Kidney epithelial cell (primary cell): ENCODE results near the gene GNA15. TPM values are rescaled to one million over a fixed set of nuclear protein-coding genes. Genes with fewer than 3 reads are reported as not detected.
"Not testable (repeated sequence)": the region's sequence is repeated elsewhere in the genome, so short reads cannot be mapped to it uniquely, and the experiment has no call there.

Source experiments
- DNase-seq: peaks from one replicate; pipeline ENCODE4 v3.0.0-alpha.2; 2010; ENCODE audit warnings: low read depth
- H3K27me3 ChIP-seq: 2 replicates; pipeline ENCODE4 v1.6.0; 2011; ENCODE audit warnings: low read length; ENCODE audit not compliant: control insufficient read depth, insufficient read depth
- H3K36me3 ChIP-seq: 2 replicates; pipeline ENCODE4 v1.5.1; 2011; ENCODE audit warnings: low read length; ENCODE audit not compliant: control insufficient read depth, insufficient read depth
- H3K4me3 ChIP-seq: 2 replicates; pipeline ENCODE4 v1.5.1; 2011; ENCODE audit warnings: low read depth, mild to moderate bottlenecking, control low read depth, low read length
- total RNA-seq: library from RNA; depleted of rRNA; stranded (reverse); fragments of >200 nt; gene quantifications from 2 replicates; pipeline ENCODE4 v1.2.3, GENCODE V29; 2015
- TF ChIP-seq, protein P1 (sequence below): IDR thresholded peaks from 2 replicates; pipeline ENCODE4 v1.5.1; 2011; ENCODE audit warnings: mild to moderate bottlenecking, moderate library complexity, low read length, control low read depth, inconsistent platforms; ENCODE audit not compliant: insufficient read depth, poor library complexity, severe bottlenecking

Gene GNA15
- total RNA-seq, 1 donor from 2014 or later = 2.3 TPM

DNA sequence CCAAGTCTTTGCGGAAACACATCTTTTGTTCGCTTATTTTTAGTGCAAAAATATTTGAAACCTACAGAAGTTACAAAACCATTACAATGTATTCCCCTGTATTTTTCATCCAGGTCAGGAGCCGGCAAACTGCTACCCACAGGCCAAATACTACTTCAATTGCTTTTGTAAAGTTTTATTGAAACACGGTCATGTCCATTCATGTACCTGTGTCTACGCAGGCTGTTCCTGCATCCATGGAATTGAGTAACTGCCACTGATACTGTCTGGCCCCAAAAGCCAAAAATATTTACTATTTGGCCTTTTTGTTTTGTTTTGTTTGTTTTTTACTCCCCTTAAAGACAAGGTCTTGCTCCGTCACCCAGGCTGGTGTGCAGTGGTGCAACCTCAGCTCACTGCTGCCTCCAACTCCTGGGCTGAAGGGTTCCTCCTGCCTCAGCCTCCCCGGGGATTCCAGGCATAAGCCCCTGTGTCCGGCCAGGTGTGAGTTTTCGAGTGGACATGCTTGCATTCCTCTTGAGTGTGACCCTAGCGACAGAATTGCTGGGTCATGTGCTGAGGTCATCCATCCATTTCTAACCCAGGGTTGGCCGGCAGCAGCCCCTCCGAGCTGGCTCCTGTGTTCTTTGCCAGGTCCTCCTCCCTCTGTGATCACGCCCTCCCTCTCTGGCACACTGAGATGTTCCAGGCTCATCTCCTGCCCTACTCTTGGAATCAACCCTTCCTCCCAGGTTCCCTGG is 31.9 kb downstream of the GNA15 start:
- no peak for DNase-seq
- no peak overlapping the region for H3K4me3 ChIP-seq
- H3K27me3 ChIP-seq = peaks cover 6% of the 10 kb centered on the region
- TF ChIP-seq, protein P1, sequence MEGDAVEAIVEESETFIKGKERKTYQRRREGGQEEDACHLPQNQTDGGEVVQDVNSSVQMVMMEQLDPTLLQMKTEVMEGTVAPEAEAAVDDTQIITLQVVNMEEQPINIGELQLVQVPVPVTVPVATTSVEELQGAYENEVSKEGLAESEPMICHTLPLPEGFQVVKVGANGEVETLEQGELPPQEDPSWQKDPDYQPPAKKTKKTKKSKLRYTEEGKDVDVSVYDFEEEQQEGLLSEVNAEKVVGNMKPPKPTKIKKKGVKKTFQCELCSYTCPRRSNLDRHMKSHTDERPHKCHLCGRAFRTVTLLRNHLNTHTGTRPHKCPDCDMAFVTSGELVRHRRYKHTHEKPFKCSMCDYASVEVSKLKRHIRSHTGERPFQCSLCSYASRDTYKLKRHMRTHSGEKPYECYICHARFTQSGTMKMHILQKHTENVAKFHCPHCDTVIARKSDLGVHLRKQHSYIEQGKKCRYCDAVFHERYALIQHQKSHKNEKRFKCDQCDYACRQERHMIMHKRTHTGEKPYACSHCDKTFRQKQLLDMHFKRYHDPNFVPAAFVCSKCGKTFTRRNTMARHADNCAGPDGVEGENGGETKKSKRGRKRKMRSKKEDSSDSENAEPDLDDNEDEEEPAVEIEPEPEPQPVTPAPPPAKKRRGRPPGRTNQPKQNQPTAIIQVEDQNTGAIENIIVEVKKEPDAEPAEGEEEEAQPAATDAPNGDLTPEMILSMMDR = no peak
- no peaks in the 10 kb centered on the region for H3K36me3 ChIP-seq

DNA sequence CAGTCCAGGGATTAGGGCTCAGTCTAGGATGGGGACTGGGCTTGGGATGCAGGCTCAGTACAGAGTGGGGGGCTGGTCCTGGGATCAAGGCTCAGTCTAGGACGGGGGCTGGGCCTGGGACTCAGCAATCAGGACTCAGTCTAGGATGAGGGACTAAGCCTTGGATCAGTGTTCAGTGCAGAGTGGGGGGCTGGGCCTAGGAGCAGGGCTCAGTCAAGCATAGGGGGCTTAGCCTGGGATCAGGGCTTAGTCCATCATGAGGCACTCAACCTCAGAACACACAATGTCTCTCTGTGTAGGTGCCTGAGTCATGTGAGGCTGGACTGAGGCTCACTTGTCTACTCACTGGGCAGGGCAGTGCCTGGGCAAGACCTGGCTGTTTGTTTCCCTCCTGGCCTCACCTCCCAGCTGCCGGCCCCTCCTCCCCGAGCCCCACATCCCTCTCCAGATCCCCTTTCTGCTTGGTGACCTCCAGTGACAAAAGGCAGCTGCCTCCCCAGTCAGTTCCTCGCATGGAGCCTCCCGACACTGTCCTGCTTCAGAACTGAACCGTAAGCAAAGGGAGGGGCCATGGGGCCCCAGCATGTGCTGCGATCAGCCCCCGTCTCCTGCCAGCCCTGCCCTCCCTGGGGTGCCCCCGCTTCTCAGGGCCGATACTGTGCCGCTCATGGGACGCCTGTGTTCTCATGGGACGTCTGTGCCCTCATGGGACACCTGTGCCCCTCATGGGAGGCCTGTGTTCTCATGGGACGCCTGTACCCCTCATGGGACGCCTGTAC is 36.2 kb downstream of the GNA15 start:
- no peaks in the 10 kb centered on the region for H3K36me3 ChIP-seq
- H3K27me3 ChIP-seq = peaks cover 6% of the 10 kb centered on the region
- TF ChIP-seq, protein P1 = no peak
- no peak for DNase-seq
- H3K4me3 ChIP-seq = no peak overlapping the region

DNA sequence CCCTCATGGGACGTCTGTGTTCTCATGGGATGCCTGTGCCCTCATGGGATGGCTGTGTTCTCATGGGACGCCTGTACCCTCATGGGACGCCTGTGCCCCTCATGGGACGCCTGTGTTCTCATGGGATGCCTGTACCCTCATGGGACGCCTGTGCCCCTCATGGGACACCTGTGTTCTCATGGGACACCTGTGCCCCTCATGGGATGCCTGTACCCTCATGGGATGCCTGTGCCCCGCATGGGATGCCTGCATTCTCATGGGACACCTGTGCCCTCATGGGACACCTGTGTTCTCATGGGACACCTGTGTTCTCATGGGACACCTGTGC is 36.8 kb downstream of the GNA15 start:
- DNase-seq, H3K36me3 ChIP-seq, H3K27me3 ChIP-seq, H3K4me3 ChIP-seq: not testable (repeated sequence)

DNA sequence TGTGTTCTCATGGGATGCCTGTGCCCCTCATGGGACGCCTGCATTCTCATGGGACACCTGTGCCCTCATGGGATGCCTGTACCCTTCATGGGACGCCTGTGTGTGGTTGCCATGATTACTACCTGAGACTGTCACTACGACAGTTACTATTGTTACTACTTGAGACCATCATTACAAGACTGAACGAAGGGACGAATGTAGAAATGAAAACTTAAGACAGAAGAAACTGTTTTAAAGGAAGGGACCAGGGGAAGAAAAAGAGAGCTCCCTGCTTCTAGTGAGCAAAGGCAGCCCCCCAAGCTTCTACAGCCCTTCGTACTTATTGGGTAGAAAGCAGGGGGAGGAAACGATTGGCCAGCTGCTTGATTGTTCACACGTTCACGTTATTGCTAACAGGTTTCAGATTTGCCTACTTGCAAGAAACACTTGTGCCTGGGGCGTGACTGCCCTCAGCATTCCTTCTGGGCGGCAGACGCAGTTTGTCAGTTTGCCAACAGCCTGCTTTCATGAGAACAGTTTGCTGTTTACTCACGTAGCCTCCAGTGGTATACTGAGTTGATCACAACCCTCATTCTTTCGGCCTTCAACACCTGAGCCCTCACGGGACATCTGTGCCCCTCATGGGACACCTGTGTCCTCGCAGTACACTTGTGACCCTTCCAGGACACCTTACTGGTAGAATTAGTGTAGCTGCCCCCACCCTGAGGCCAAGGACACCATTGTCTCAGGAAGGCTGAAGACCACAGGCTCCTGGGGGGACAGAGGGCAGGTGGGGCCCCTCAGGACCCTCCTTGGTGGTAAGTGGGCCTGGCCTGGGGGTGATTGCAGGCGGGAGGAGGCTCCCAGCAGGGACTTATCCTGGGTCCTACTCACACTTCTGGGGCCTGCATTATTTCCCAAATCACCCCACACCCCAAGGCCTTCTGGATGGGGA is 40.2 kb downstream of the GNA15 start:
- DNase-seq = peak; percentile 67
- TF ChIP-seq, protein P1 = no peak
- no peak overlapping the region for H3K4me3 ChIP-seq
- peaks cover 6% of the 10 kb centered on the region for H3K27me3 ChIP-seq
- H3K36me3 ChIP-seq = no peaks in the 10 kb centered on the region

DNA sequence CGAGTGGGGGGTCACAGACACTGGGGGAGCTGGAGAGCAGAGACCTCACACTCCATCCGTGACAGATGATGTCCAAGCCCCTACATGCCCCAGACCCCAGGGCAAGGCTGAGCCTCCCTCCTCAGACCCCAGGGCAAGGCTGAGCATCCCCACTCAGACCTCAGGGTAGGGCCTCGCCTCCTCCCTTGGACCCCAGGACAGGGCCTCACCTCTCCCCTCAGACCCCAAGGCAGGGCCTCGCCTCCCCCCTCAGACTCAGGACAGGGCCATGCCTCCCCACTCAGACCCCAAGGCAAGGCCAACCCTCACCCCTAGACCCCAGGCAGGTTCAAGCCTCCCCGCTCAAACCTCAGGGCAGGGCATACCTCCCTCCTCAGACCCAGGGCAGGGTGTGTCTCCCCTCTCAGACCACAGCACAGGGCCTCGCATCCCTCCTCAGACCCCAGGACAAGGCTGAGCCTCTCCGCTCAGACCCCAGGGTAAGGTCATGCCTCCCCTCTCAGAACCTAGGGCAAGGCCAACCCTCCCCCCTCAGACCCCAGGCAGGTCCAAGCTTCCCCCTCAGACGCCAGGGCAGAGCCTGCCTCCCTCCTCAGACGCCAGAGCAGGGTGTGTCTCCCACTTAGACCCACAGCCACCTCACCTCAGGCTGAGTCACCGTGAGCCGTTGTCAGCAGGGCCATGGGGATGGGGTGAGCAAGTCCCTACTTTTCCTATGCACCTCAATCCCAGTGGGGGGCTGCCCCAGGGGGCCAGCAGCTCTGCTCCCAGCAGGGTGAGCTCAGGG is 41.1 kb downstream of the GNA15 start:
- no peaks in the 10 kb centered on the region for H3K36me3 ChIP-seq
- H3K4me3 ChIP-seq = no peak overlapping the region
- H3K27me3 ChIP-seq = no peaks in the 10 kb centered on the region
- TF ChIP-seq, protein P1 = no peak
- DNase-seq = peak; percentile 53
